Measurements from ENCODE around the gene TNIK.
"Not testable (repeated sequence)": the region's sequence is repeated elsewhere in the genome, so short reads cannot be mapped to it uniquely, and the experiment has no call there.

Gene TNIK

GRCh38 chr3:171304498-171304897 is 155.7 kb downstream of the TNIK start:
- not testable (repeated sequence) for DNase-seq

- not testable (repeated sequence) for DNase-seq
Measured at GRCh38 chr3:171304017-171304416, 156.2 kb downstream of the TNIK start.

- DNase-seq = no peak
Measured at GRCh38 chr3:171301998-171302397, 158.2 kb downstream of the TNIK start.

GRCh38 chr3:171301002-171301401 is 159.2 kb downstream of the TNIK start:
- no peak for DNase-seq

GRCh38 chr3:171297951-171298350 is 162.3 kb downstream of the TNIK start:
- DNase-seq = no peak

GRCh38 chr3:171297207-171297606 is 163.0 kb downstream of the TNIK start:
- DNase-seq = no peak

GRCh38 chr3:171295484-171296373 is 164.5 kb downstream of the TNIK start:
- DNase-seq = no peak

- DNase-seq = no peak
Measured at GRCh38 chr3:171293142-171293782, 166.9 kb downstream of the TNIK start.

- DNase-seq = no peak
Measured at GRCh38 chr3:171290680-171291079, 169.5 kb downstream of the TNIK start.

GRCh38 chr3:171289291-171289690 is 170.9 kb downstream of the TNIK start:
- no peak for DNase-seq

- not testable (repeated sequence) for DNase-seq
Measured at GRCh38 chr3:171287761-171288160, 172.4 kb downstream of the TNIK start.

- no peak for DNase-seq
Measured at GRCh38 chr3:171286580-171287249, 173.5 kb downstream of the TNIK start.

GRCh38 chr3:171285287-171285686 is 174.9 kb downstream of the TNIK start:
- no peak for DNase-seq

GRCh38 chr3:171284308-171285075 is 175.7 kb downstream of the TNIK start:
- no peak for DNase-seq

- DNase-seq = no peak
Measured at GRCh38 chr3:171283848-171284222, 176.4 kb downstream of the TNIK start.

GRCh38 chr3:171283183-171283847 is 176.9 kb downstream of the TNIK start:
- DNase-seq = no peak

GRCh38 chr3:171282041-171282440 is 178.2 kb downstream of the TNIK start:
- no peak for DNase-seq

GRCh38 chr3:171281256-171281992 is 178.8 kb downstream of the TNIK start:
- DNase-seq = no peak

GRCh38 chr3:171279972-171280371 is 180.2 kb downstream of the TNIK start:
- no peak for DNase-seq

- no peak for DNase-seq
Measured at GRCh38 chr3:171278299-171278590, 182.0 kb downstream of the TNIK start.

GRCh38 chr3:171277456-171278298 is 182.5 kb downstream of the TNIK start:
- DNase-seq = no peak

Measured in SHP77 treated with DMSO at 0.1 percent for 48 hours (cell line).